Dermis lymphatic vessel endothelial cell (primary cell): ENCODE results near the gene OR5D13. TPM values are rescaled to one million over a fixed set of nuclear protein-coding genes. Genes with fewer than 3 reads are reported as not detected.

Experiments used
- total RNA-seq: library from RNA; depleted of rRNA; stranded (reverse); fragments of >200 nt; gene quantifications from 2 replicates; pipeline ENCODE4 v1.2.1, GENCODE V29; 2014

The OR5D13 gene
- total RNA-seq: not detected in 2 replicates

DNA sequence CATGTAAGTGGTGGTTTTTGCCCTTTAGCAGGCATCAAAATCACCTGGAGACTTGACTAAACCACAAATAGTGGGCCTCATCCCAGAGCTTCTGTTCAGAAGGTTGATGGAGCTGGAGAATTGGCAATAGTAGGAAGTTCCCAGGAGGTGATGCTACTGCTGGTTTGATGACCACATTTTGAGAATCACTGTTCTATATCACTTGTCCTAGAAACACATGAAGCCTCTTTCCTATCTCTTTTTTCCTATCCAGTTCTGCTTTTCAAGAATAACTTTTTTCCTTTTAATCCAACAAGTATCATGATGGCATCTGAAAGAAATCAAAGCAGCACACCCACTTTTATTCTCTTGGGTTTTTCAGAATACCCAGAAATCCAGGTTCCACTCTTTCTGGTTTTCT is at the start of gene OR5D13:
OR5D13 (plus strand) TSS at position 301 of the 400 bp plus-strand sequence; CDS start at position 301, 0 bp downstream.

DNA sequence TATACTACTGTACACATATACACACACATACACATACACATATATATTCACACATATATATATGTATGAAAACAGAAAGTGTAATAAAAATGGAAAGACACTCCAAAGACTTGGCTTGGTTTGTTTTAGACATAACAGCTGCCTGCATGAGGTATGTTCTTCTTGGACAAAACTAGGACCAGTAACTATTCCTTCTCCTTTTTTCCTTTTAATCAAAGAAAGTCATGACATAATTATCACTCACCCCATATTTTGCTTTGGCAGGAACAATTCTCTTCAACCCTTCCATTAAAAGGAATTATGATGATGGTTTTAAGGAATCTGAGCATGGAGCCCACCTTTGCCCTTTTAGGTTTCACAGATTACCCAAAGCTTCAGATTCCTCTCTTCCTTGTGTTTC is 22.0 kb downstream of the OR5D13 start, which contains the start of gene OR5D14:
OR5D14 (plus strand) TSS at position 301 of the 400 bp plus-strand sequence; CDS start at position 301, 0 bp downstream.

GRCh38 chr11:55811067-55811466 is 37.8 kb downstream of the OR5D13 start, which contains the start of gene OR5L1:
OR5L1 (plus strand) TSS chr11:55811367; CDS start chr11:55811467, 100 bp downstream.

DNA sequence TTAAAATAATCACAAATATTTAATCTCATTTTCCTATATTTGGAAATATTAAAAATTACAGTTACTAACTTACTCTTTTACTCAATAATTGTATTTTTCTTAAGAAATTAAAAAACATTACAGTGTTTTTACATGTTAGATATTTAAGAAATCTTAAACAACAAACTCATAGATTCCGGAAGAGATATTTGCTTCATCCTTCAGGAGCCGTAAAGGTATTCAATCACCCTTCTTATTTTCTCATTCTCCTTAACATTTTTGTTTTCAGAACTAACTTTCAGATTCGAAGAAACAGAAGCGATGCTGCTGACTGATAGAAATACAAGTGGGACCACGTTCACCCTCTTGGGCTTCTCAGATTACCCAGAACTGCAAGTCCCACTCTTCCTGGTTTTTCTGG is 46.1 kb downstream of the OR5D13 start, which contains the start of gene OR5D18:
OR5D18 (plus strand) TSS at position 301 of the 400 bp plus-strand sequence; CDS start at position 301, 0 bp downstream.

Other genes starting within 250 kb of the OR5D13 start
- gene OR4C15, start 219.0 kb upstream of the OR5D13 start, total RNA-seq: not detected in 2 replicates
- not detected in 2 replicates for gene OR4C16, start 201.3 kb upstream of the OR5D13 start, total RNA-seq
- not detected in 2 replicates for gene OR4C11, start 165.8 kb upstream of the OR5D13 start, total RNA-seq
- not detected in 2 replicates for gene OR4P4, start 138.3 kb upstream of the OR5D13 start, total RNA-seq
- not detected in 2 replicates for gene OR4S2, start 125.1 kb upstream of the OR5D13 start, total RNA-seq
- not detected in 2 replicates for gene OR4C6, start 111.2 kb upstream of the OR5D13 start, total RNA-seq
- not detected in 2 replicates for gene OR5D14, start 22.1 kb downstream of the OR5D13 start, total RNA-seq
- gene OR5L1, start 37.9 kb downstream of the OR5D13 start, total RNA-seq: not detected in 2 replicates
- gene OR5D18, start 46.2 kb downstream of the OR5D13 start, total RNA-seq: not detected in 2 replicates
- not detected in 2 replicates for gene OR5L2, start 53.8 kb downstream of the OR5D13 start, total RNA-seq
- gene OR5D16, start 65.3 kb downstream of the OR5D13 start, total RNA-seq: not detected in 2 replicates
- gene TRIM51, start 109.9 kb downstream of the OR5D13 start, total RNA-seq: not detected in 2 replicates
- gene OR5W2, start 141.1 kb downstream of the OR5D13 start, total RNA-seq: not detected in 2 replicates
- not detected in 2 replicates for gene OR5I1, start 163.0 kb downstream of the OR5D13 start, total RNA-seq
- gene OR10AG1, start 196.5 kb downstream of the OR5D13 start, total RNA-seq: not detected in 2 replicates
- gene OR5F1, start 221.2 kb downstream of the OR5D13 start, total RNA-seq: not detected in 2 replicates